AG09319 (cell line): Measurements from ENCODE around the gene TSPYL1.
"Not testable (repeated sequence)": the region's sequence is repeated elsewhere in the genome, so short reads cannot be mapped to it uniquely, and the experiment has no call there.

Experiments used
- DNase-seq: peaks from one replicate; pipeline ENCODE4 v3.0.0-alpha.2; 2010; ENCODE audit warnings: low read depth; ENCODE audit errors: extremely low read depth
- CTCF ChIP-seq: IDR thresholded peaks from 2 replicates; pipeline ENCODE4 v1.5.1; 2011; ENCODE audit warnings: low read depth, mild to moderate bottlenecking, inconsistent platforms, low read length, moderate library complexity

TSPYL1 gene

GRCh38 chr6:116298273-116298672, 18.5 kb upstream of the TSPYL1 start:
- TF ChIP-seq CTCF, result no peak
- no peak for DNase-seq

GRCh38 chr6:116292553-116292952, 12.8 kb upstream of the TSPYL1 start:
- DNase-seq, result no peak

GRCh38 chr6:116291701-116292396, 12.1 kb upstream of the TSPYL1 start:
- TF ChIP-seq CTCF, result no peak
- DNase-seq, result no peak

More at GRCh38 chr6:116292553-116292952, 12.8 kb upstream of the TSPYL1 start:
- TF ChIP-seq CTCF, result no peak

GRCh38 chr6:116290799-116291198, 11.1 kb upstream of the TSPYL1 start:
- no peak for DNase-seq
- no peak for TF ChIP-seq CTCF

- DNase-seq, result no peak
- TF ChIP-seq CTCF, result no peak
Measured at GRCh38 chr6:116289876-116290275, 10.1 kb upstream of the TSPYL1 start.

GRCh38 chr6:116287689-116288282, 8.1 kb upstream of the TSPYL1 start:
- no peak for DNase-seq
- TF ChIP-seq CTCF, result peak; percentile 80

GRCh38 chr6:116286773-116287358, 7.1 kb upstream of the TSPYL1 start:
- no peak for TF ChIP-seq CTCF
- no peak for DNase-seq

- not testable (repeated sequence) for DNase-seq
Measured at GRCh38 chr6:116284984-116285383, 5.3 kb upstream of the TSPYL1 start.
